HTERT RPE-1 (cell line): ENCODE measurements around the gene SLC6A9.

Experiments
- in situ Hi-C: fragments of 300-500 bp; cut with MboI; formaldehyde crosslinking; loops from 4 replicates; pipeline ENCODE4 v1.14.3; 2020; ENCODE audit warnings: low sequenced_read_pairs

SLC6A9 gene

GRCh38 chr1:43951021-43951985 is 80.0 kb downstream of the SLC6A9 start:
- in situ Hi-C loops: no loop called here

- in situ Hi-C loops: no loop called here
Observed at GRCh38 chr1:43949678-43950077, 81.6 kb downstream of the SLC6A9 start.

- in situ Hi-C loops: no loop called here
Observed at GRCh38 chr1:43947874-43948437, 83.3 kb downstream of the SLC6A9 start.

GRCh38 chr1:43947061-43947873 is 84.0 kb downstream of the SLC6A9 start:
- in situ Hi-C loops: no loop called here
